Activated T-helper 1 cell treated with anti-CD3 and anti-CD28 coated beads, Interleukin-12 subunit alpha, Interleukin-12 subunit beta, Interleukin-2, Interleukin-4 antibody, amounts not matched to agents 30 ng/mL and 10 ng/mL and 1 ng/mL, durations not matched to agents 14 hours and 24 hours and 36 hours (primary cell): ENCODE results near the gene LMBR1L. TPM values are rescaled to one million over a fixed set of nuclear protein-coding genes. Genes with fewer than 3 reads are reported as not detected.
"Not testable (repeated sequence)": the region's sequence is repeated elsewhere in the genome, so short reads cannot be mapped to it uniquely, and the experiment has no call there.

ENCODE experiments used
- DNase-seq: peaks from one replicate; pipeline ENCODE4 v3.0.0; 2021; ENCODE audit warnings: low spot score
- H3K27ac Mint-ChIP-seq: one replicate; pipeline ENCODE4 v1.8.0; 2021; ENCODE audit warnings: mild to moderate bottlenecking, mixed read lengths
- H3K27me3 Mint-ChIP-seq: one replicate; pipeline ENCODE4 v1.8.0; 2022; ENCODE audit warnings: mild to moderate bottlenecking, moderate library complexity, mixed read lengths; ENCODE audit not compliant: insufficient read depth
- H3K36me3 Mint-ChIP-seq: one replicate; pipeline ENCODE4 v1.8.0; 2021; ENCODE audit warnings: low read depth, mixed read lengths
- H3K4me1 Mint-ChIP-seq: one replicate; pipeline ENCODE4 v1.8.0; 2021; ENCODE audit warnings: low read depth, mixed read lengths
- H3K4me3 Mint-ChIP-seq: one replicate; pipeline ENCODE4 v1.8.0; 2021; ENCODE audit warnings: mild to moderate bottlenecking, moderate library complexity, mixed read lengths
- H3K9me3 Mint-ChIP-seq: one replicate; pipeline ENCODE4 v1.8.0; 2021; ENCODE audit warnings: mixed read lengths
- intact Hi-C: fragments of 100-400 bp; cut with micrococcal nuclease; formaldehyde crosslinking; loops from one replicate; pipeline ENCODE4 v1.15.1; 2024
- total RNA-seq: library from RNA; stranded (reverse); gene quantifications from 2 replicates; pipeline ENCODE4 v1.2.3, GENCODE V29; 2022

Gene LMBR1L
- total RNA-seq: 50.4 and 52.5 TPM in 2 replicates

- peaks cover 4% of the 10 kb centered on the region for H3K36me3 Mint-ChIP-seq
- DNase-seq: peak; percentile 93
- H3K4me3 Mint-ChIP-seq: peak within 1 kb of the TSS; percentile 93
- no peaks in the 10 kb centered on the region for H3K9me3 Mint-ChIP-seq
- H3K4me1 Mint-ChIP-seq: peaks cover 37% of the 10 kb centered on the region
- no peaks in the 10 kb centered on the region for H3K27me3 Mint-ChIP-seq
- intact Hi-C loops: loop anchor here (1.0 kb wide), 8 partner anchors 12 to 125 kb away; partner anchors contain the start of genes KMT2D, PRKAG1 and TUBA1A
- H3K27ac Mint-ChIP-seq: peak within 1 kb of the TSS; percentile 92
These were observed at the start of gene LMBR1L for GRCh38 chr12:49110464-49111155. LMBR1L (minus strand) TSS chr12:49110847; CDS start chr12:49110555, 292 bp downstream.

GRCh38 chr12:49160399-49160798 is 49.8 kb upstream of the LMBR1L start:
- Mint-ChIP-seq H3K36me3 (no peaks in the 10 kb centered on the region), H3K4me1 (no peaks in the 10 kb centered on the region), H3K9me3 (no peaks in the 10 kb centered on the region), H3K27ac (no peak overlapping the region), H3K4me3 (no peak overlapping the region), H3K27me3 (no peaks in the 10 kb centered on the region)
- DNase-seq: no peak
- intact Hi-C loops: no loop called here

- Mint-ChIP-seq H3K9me3 (no peaks in the 10 kb centered on the region), H3K27ac (no peak overlapping the region)
These were observed 43.6 kb upstream of the LMBR1L start for GRCh38 chr12:49154221-49154620.

GRCh38 chr12:49147384-49147783 is 36.7 kb upstream of the LMBR1L start:
- Mint-ChIP-seq H3K36me3 (no peaks in the 10 kb centered on the region), H3K27me3 (no peaks in the 10 kb centered on the region), H3K9me3 (no peaks in the 10 kb centered on the region), H3K4me1 (peaks cover 11% of the 10 kb centered on the region), H3K27ac (no peak overlapping the region), H3K4me3 (no peak overlapping the region)
- intact Hi-C loops: no loop called here
- no peak for DNase-seq

More at GRCh38 chr12:49154221-49154620, 43.6 kb upstream of the LMBR1L start:
- H3K36me3 Mint-ChIP-seq: no peaks in the 10 kb centered on the region
- intact Hi-C loops: no loop called here
- H3K27me3 Mint-ChIP-seq: peaks cover 1% of the 10 kb centered on the region
- peaks cover 5% of the 10 kb centered on the region for H3K4me1 Mint-ChIP-seq
- no peak overlapping the region for H3K4me3 Mint-ChIP-seq
- no peak for DNase-seq

GRCh38 chr12:49146406-49146805 is 35.8 kb upstream of the LMBR1L start:
- Mint-ChIP-seq H3K4me3 (no peak overlapping the region), H3K4me1 (peaks cover 11% of the 10 kb centered on the region), H3K27me3 (no peaks in the 10 kb centered on the region), H3K9me3 (no peaks in the 10 kb centered on the region), H3K36me3 (no peaks in the 10 kb centered on the region), H3K27ac (no peak overlapping the region)
- intact Hi-C loops: no loop called here
- DNase-seq: no peak

- Mint-ChIP-seq H3K36me3 (peaks cover 2% of the 10 kb centered on the region), H3K27ac (no peak overlapping the region), H3K4me3 (no peak overlapping the region), H3K9me3 (no peaks in the 10 kb centered on the region), H3K27me3 (no peaks in the 10 kb centered on the region), H3K4me1 (peaks cover 10% of the 10 kb centered on the region)
- DNase-seq: no peak
- intact Hi-C loops: no loop called here
These were observed 33.7 kb upstream of the LMBR1L start for GRCh38 chr12:49144384-49144783.

GRCh38 chr12:49138999-49139398 is 28.4 kb upstream of the LMBR1L start:
- H3K27me3 Mint-ChIP-seq: no peaks in the 10 kb centered on the region
- intact Hi-C loops: no loop called here

GRCh38 chr12:49138587-49138986 is 27.9 kb upstream of the LMBR1L start:
- DNase-seq: no peak
- intact Hi-C loops: no loop called here
- no peaks in the 10 kb centered on the region for H3K27me3 Mint-ChIP-seq
- no peak overlapping the region for H3K27ac Mint-ChIP-seq
- H3K4me1 Mint-ChIP-seq: peaks cover 21% of the 10 kb centered on the region
- H3K9me3 Mint-ChIP-seq: no peaks in the 10 kb centered on the region
- H3K4me3 Mint-ChIP-seq: no peak overlapping the region
- peaks cover 4% of the 10 kb centered on the region for H3K36me3 Mint-ChIP-seq

More at GRCh38 chr12:49138999-49139398, 28.4 kb upstream of the LMBR1L start:
- no peak overlapping the region for H3K27ac Mint-ChIP-seq
- peaks cover 2% of the 10 kb centered on the region for H3K36me3 Mint-ChIP-seq
- no peaks in the 10 kb centered on the region for H3K9me3 Mint-ChIP-seq
- DNase-seq: no peak
- H3K4me1 Mint-ChIP-seq: peaks cover 17% of the 10 kb centered on the region
- no peak overlapping the region for H3K4me3 Mint-ChIP-seq

GRCh38 chr12:49137476-49137875 is 26.8 kb upstream of the LMBR1L start:
- Mint-ChIP-seq H3K9me3 (no peaks in the 10 kb centered on the region), H3K36me3 (peaks cover 4% of the 10 kb centered on the region), H3K4me1 (peaks cover 32% of the 10 kb centered on the region), H3K27me3 (no peaks in the 10 kb centered on the region), H3K27ac (no peak overlapping the region), H3K4me3 (no peak overlapping the region)
- intact Hi-C loops: no loop called here
- DNase-seq: no peak

GRCh38 chr12:49136997-49137396 is 26.4 kb upstream of the LMBR1L start:
- intact Hi-C loops, H3K27me3 Mint-ChIP-seq, H3K4me3 Mint-ChIP-seq, DNase-seq, H3K36me3 Mint-ChIP-seq, H3K9me3 Mint-ChIP-seq, H3K27ac Mint-ChIP-seq: not testable (repeated sequence)
- peaks cover 37% of the 10 kb centered on the region for H3K4me1 Mint-ChIP-seq

GRCh38 chr12:49133590-49133989 is 22.9 kb upstream of the LMBR1L start:
- H3K27me3 Mint-ChIP-seq: no peaks in the 10 kb centered on the region
- H3K4me3 Mint-ChIP-seq: no peak overlapping the region
- H3K4me1 Mint-ChIP-seq: peaks cover 55% of the 10 kb centered on the region
- H3K9me3 Mint-ChIP-seq: no peaks in the 10 kb centered on the region
- H3K27ac Mint-ChIP-seq: no peak overlapping the region
- H3K36me3 Mint-ChIP-seq: peaks cover 24% of the 10 kb centered on the region
- intact Hi-C loops: loop anchor here (5.0 kb wide), 2 partner anchors 209 to 434 kb away; partner anchors contain the start of gene MCRS1
- no peak for DNase-seq

- DNase-seq: no peak
- H3K4me1 Mint-ChIP-seq: peaks cover 52% of the 10 kb centered on the region
- H3K27me3 Mint-ChIP-seq: no peaks in the 10 kb centered on the region
- H3K4me3 Mint-ChIP-seq: peak overlapping the region; percentile 90
- intact Hi-C loops: loop anchor here (5.0 kb wide), 2 partner anchors 209 to 434 kb away; partner anchors contain the start of gene MCRS1
- H3K27ac Mint-ChIP-seq: no peak overlapping the region
- no peaks in the 10 kb centered on the region for H3K9me3 Mint-ChIP-seq
- H3K36me3 Mint-ChIP-seq: peaks cover 27% of the 10 kb centered on the region
These were observed 22.4 kb upstream of the LMBR1L start for GRCh38 chr12:49133014-49133413.

GRCh38 chr12:49131894-49132461 is 21.3 kb upstream of the LMBR1L start:
- H3K27me3 Mint-ChIP-seq: no peaks in the 10 kb centered on the region
- no peaks in the 10 kb centered on the region for H3K9me3 Mint-ChIP-seq
- peaks cover 37% of the 10 kb centered on the region for H3K36me3 Mint-ChIP-seq
- no peak for DNase-seq
- H3K4me1 Mint-ChIP-seq: peaks cover 56% of the 10 kb centered on the region
- intact Hi-C loops: loop anchor here (1.0 to 5.0 kb wide), 7 partner anchors 57 to 609 kb away; partner anchors contain the start of genes ARF3, DDX23, MCRS1 and TMBIM6
- peak overlapping the region; percentile 90 for H3K27ac Mint-ChIP-seq
- H3K4me3 Mint-ChIP-seq: peak overlapping the region; percentile 90
